Esophagus muscularis mucosa (tissue), 4 donors: ENCODE measurements around the gene GRIK4.

Experiments used
- CTCF ChIP-seq, 3 experiments: fragments of 200-600 bp in 2 of 3; fragments of 450-650 bp in 1 of 3; sonication (generic) in 2 of 3; IDR thresholded peaks; one replicate each; pipeline ENCODE4 v1.5.1; 2017 to 2019; ENCODE audit warnings: antibody characterized with exemption in 3 of 3, mild to moderate bottlenecking in 2 of 3, moderate library complexity in 1 of 3
- EP300 ChIP-seq: sonication (generic); formaldehyde crosslinking; IDR thresholded peaks from one replicate; pipeline ENCODE4 v1.6.1; 2017; ENCODE audit warnings: antibody characterized with exemption
- POLR2AphosphoS5 ChIP-seq, 2 donors: sonication (generic); formaldehyde crosslinking; IDR thresholded peaks; one replicate each; pipeline ENCODE4 v1.6.1; 2017; ENCODE audit warnings: antibody characterized with exemption in 2 of 2

GRCh38 chr11:120626791-120627190 is 115.2 kb downstream of the GRIK4 start:
- TF ChIP-seq CTCF (IDR thresholded peaks at IDR 0.05) = no peak
- no peak for TF ChIP-seq EP300
- no peak for TF ChIP-seq POLR2AphosphoS5 (IDR thresholded peaks at IDR 0.05)
